Measurements from ENCODE around the gene KRTAP5-8.
"Not testable (repeated sequence)": the region's sequence is repeated elsewhere in the genome, so short reads cannot be mapped to it uniquely, and the experiment has no call there.

Gene KRTAP5-8

DNA sequence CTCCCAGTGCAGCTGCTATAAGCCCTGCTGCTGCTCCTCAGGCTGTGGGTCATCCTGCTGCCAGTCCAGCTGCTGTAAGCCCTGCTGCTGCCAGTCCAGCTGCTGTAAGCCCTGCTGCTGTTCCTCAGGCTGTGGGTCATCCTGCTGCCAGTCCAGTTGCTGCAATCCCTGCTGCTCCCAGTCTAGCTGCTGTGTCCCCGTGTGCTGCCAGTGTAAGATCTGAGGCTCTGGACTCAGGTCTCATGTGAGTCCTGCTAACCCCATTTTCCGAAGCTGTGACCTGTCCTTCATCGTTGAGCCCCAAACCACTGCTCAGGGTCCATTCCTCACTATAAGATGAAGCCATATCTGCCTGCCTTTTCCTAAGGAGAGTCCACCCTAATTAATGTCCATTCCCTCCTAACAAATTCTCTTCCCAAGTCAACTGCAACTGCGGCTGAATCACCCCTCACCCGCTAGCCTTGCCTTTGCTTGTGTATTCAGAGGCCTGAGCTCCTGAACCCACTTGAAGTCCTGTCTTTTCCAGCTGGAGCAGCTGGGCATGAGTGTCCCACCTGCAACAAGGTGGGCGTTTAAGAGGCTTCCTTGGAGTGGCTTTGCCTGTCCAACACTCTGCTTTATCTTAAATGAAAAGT is 10.1 kb upstream of the KRTAP5-8 start:
- TF ChIP-seq POLR2A (IDR thresholded peaks at IDR 0.05; ENCODE audit: low read length) (no peak), GATA1 (IDR thresholded peaks at IDR 0.05; ENCODE audit: low read depth, low read length) (no peak)
- DNase-seq, result no peak

DNA sequence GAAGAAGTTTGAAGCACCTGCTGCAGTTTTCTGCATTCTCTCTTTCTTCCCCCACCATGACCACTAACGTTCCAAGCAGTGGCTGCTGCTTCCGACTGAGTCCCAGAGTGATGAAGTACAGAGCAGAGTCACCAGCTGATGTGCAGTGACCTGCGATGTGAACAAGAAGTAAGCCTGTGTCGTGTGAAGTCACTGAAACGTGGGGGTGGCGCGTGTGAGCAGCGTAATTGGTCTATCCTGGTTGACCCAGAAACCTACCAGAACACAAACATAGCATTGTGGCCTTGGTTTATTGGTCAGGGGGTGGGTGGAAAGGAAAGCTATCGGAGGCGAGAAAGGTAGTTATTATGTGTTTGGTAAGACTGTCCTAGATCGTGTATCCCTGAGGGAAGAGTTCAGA is 7.2 kb upstream of the KRTAP5-8 start:
- DNase-seq, result no peak
- no peak for TF ChIP-seq GATA1 (IDR thresholded peaks at IDR 0.05; ENCODE audit: low read depth, low read length)
- no peak for TF ChIP-seq POLR2A (IDR thresholded peaks at IDR 0.05; ENCODE audit: low read length)

DNA sequence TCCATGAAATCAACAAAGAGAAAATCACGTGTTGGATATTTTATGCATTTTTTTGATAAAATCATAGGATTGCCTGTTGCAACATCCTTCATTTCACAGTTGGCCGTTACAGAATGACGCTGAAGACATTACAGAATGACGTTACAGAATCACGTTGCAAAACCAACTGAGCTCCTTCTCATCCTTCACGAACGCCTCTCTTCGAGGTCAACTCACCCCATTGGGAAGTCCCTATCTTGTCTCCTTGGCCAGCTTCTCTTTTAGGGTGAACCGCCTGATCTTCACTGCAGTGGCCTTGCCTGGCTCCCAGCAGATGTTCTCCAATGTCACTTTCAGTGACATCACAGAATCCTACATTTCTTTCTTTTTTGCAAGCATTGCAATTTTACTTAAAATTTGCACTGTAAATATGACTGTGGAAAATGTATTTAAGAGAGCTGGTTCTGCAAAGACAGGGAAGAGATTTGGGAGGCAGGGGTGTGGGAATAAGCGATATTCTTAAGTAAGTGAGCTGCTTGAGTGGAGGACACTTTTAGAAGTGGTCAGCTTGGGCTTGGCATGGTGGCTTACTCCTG is 5.7 kb upstream of the KRTAP5-8 start:
- TF ChIP-seq POLR2A (IDR thresholded peaks at IDR 0.05; ENCODE audit: low read length) (no peak), GATA1 (IDR thresholded peaks at IDR 0.05; ENCODE audit: low read depth, low read length) (no peak)
- DNase-seq, result no peak

DNA sequence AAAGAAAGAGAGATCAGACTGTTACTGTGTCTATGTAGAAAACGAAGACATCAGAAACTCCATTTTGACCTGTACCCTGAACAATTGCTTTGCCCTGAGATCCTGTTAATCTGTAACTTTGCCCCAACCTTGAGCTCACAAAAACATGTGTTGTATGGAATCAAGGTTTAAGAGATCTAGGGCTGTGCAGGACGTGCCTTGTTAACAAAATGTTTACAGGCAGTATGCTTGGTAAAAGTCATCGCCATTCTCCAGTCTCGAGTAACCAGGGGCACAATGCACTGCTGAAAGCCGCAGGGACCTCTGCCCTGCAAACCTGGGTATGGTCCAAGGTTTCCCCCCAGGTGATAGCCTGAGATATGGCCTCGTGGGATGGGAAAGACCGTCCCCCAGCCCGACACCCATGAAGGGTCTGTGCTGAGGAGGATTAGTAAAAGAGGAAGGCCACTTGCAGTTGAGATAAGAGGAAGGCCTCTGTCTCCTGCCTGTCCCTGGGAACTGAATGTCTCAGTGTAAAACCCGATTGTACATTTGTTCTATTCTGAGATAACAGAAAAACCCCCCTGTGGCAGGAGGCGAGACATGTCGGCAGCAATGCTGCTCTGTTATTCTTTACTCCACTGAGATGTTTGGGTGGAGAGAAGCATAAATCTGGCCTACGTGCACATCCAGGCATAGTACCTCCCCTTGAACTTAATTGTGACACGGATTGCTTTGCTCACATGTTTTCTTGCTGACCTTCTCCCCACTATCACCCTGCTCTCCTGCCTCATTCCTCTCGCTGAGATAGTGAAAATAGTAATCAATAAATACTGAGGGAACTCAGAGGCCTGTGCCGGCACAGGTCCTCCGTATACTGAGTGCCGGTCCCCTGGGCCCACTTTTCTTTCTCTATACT is 2.9 kb upstream of the KRTAP5-8 start:
- DNase-seq, result peak; percentile 7 to 63

DNA sequence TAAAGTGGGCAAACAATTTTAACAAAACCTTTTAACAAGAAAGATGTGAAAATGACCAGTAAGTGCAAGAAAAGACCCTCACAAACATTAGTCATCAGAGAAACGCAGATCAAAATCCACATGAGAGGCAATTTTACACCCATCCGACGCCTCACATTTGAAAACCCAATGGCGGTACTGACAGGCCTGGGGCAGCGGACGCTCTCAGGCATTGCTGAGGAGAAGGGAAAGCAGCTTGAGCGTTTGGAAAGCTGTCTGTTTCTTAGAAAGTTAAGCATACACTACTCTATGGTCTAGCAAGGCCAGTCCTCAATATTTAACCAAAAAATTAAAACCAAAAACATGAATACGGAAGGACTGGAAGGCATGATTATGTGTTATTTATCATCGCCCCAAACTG is 2.0 kb upstream of the KRTAP5-8 start:
- DNase-seq, result no peak
- no peak for TF ChIP-seq POLR2A (IDR thresholded peaks at IDR 0.05; ENCODE audit: low read length)
- no peak for TF ChIP-seq GATA1 (IDR thresholded peaks at IDR 0.05; ENCODE audit: low read depth, low read length)

DNA sequence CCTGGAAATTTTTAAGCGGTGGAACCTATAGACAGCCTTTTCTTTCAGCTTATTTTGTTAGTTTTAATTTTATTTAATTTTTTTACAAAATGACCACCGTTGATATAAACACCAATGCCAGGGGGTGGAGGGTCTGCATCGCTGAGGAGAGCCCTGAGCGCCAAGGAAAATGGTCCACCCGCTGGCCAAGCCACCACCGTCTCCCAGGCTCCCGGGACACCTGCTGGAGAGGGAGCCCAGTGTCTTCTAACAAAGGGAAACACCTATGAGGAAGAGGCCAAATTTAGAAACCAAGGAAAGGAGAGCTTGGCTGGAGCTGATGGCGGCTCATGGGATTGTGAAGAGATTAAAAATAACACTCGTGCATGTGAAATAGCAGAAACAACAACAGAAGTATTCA is 288 bp upstream of the KRTAP5-8 start:
- DNase-seq, result no peak

DNA sequence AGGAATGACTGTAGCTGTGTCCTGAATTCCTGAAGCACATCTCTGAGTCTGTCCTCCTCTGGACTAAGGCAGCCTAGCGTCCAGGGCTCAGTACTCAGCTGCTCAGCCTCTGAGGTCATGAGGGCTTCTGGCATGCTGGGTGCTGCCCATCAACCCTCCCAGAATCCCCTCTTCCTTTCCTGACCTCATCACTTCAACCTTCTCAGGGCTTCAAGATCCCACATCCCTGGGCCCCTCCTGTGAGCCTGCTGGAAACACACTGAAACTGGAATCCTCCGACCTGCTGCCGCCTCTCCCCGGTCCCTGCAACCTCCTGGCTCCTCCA is 803 bp downstream of the KRTAP5-8 start:
- DNase-seq, result no peak
- no peak for TF ChIP-seq GATA1 (IDR thresholded peaks at IDR 0.05; ENCODE audit: low read depth, low read length)

More for the DNA sequence above, 288 bp upstream of the KRTAP5-8 start:
- no peak for TF ChIP-seq GATA1 (IDR thresholded peaks at IDR 0.05; ENCODE audit: low read depth, low read length)
- TF ChIP-seq POLR2A (IDR thresholded peaks at IDR 0.05; ENCODE audit: low read length), result no peak

DNA sequence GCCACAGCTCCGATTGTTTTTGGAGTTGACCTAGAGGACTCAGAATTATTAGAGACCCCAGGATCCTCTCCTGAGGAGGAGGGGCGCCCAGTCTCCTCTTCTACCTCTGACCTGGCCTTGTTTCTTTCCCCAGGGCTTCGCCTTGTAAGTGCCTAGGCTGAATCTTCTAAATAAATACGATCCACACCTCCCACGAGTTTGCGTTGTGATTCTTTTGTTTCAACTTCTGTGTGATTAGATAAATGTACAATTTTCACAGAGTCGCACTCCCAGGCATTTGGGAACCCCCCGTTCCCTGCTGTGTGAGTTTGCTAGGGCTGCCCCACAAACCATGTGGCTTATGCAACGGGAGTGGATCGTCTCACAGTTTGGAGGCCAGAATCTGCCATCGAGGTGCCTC is 1.2 kb downstream of the KRTAP5-8 start:
- TF ChIP-seq POLR2A (IDR thresholded peaks at IDR 0.05; ENCODE audit: low read length), result no peak
- no peak for TF ChIP-seq GATA1 (IDR thresholded peaks at IDR 0.05; ENCODE audit: low read depth, low read length)
- no peak for DNase-seq

DNA sequence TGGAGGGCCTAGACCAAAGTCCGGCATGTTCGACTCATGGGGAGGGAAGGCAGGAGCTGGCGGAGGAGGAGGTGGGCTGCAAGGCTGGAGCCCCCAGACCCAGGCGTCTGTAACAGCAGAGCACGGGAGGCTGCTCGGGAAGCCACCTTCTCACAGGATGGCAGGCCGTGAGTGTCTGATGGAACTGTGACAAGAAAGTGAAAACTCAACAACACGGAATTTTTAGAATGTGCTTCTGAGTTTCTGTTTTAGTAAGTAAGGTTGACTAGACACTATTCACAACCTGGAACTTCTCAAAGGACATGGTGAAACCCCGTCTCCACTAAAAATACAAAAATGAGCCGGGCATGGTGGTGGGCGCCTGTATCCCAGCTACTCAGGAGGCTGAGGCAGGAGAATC is 2.1 kb downstream of the KRTAP5-8 start:
- DNase-seq, result not testable (repeated sequence)

DNA sequence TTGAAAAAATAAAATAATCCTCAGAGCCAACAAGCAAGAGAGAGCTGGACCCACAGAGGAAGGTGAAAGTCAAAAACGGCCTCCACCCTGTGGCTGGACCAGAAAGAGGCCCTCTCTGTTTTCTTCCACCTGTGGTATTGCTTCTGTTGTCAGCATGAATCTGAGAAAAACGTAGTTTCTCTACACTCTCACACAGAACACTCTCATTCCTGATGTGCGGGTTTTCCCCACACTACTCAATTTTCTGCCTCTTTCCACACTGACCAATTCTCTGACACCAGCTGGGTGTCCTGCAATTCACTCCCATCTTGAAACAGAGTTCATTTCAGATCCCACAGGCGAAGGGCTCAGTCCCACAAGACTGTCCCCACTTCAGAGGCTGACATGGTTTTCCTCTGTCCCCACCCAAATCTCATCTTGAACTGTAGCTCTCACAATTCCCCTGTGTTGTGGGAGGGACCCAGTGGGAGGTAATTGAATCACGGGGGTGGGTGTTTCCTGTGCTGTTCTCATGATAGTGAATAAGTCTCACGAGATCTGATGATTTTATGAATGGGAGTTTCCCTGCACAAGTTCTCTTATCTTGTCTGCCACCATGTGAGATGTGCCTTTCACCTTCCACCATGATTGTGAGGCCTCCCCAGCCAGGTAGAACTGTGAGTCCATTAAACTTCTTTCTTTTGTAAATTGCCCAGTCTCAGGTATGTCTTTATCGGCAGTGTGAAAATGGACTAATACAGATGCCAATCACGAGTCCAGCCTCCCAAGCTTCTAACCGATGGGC is 2.9 kb downstream of the KRTAP5-8 start:
- DNase-seq, result not testable (repeated sequence)

DNA sequence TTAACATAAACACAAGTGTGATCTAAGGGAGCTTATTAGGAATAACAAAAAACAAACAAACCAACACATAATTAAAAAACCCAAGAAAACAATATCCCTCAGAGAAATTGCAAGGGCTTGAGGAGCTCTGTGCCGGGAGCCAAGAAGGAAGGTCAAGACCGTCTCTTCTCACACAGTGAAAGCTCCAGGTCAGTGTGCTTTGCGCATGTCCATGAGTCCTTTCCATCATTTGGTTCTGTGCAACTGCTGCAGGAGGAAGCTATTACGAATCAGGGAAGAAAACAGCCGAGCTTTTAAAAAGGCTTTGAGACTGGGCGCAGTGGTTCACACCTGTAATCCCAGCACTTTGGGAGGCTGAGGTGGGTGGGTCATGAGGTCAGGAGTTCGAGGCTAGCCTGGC is 4.6 kb downstream of the KRTAP5-8 start:
- no peak for TF ChIP-seq GATA1 (IDR thresholded peaks at IDR 0.05; ENCODE audit: low read depth, low read length)
- no peak for TF ChIP-seq POLR2A (IDR thresholded peaks at IDR 0.05; ENCODE audit: low read length)
- no peak for DNase-seq

DNA sequence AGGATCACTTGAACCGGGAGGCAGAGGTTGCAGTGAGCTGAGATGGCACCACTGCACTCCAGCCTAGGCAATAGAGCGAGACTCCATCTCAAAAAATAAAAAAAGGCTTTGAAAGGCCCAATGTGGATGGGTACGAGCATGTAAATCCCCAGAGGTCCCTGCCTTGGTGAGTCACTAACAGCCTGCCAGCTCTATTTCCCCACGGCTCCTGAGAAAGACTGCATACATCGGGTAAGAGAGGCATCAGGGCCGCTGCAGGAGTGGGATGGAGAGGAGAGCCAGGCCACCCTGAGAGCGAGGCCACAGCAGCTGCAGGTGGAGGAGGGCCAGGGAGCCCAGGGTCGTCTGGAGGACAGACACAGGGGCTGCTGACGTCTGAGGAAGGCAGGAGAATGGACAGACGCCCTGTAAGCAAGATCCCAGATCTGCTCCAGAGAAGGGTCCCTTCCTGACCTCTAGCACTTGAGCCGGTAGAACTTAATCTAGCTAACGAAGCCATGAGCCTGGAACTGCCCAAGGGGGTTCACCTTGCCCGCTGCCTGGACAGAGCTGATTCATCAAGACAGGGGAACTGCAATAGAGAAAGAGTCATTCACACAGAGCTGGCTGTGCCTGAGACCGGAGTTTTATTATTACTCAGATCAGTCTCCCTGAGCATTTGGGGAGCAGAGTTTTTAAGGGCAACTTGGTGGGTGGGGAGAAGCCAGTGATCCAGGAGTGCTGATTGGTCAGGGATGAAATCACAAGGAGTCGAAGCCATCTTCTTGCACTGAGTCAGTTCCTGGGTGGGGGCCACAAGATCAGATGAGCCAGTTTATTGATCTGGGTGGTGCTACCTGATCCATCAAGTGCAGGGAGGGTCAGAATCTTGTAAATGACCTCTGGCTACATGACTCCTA is 5.3 kb downstream of the KRTAP5-8 start:
- no peak for DNase-seq
- no peak for TF ChIP-seq GATA1 (IDR thresholded peaks at IDR 0.05; ENCODE audit: low read depth, low read length)
- TF ChIP-seq POLR2A (IDR thresholded peaks at IDR 0.05; ENCODE audit: low read length), result no peak

DNA sequence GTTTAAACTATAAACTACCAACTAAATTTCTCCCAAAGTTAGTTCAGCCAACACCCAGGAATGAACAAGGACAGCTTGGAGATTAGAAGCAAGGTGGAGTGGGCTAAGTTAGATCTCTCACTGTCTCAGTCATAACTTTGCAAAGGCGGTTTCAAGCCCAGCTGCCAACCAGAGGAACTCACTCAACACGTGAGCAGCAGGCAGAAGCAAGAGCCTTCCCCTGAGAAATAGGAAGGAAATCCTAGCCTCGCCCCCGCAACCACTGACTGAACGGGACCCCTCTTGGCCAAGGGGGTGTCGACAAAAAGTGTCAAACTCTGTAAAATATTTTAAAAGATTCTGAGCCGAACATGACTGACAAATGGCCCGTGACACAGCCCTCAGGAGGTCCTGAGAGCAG is 6.0 kb downstream of the KRTAP5-8 start:
- DNase-seq, result no peak
- TF ChIP-seq POLR2A (IDR thresholded peaks at IDR 0.05; ENCODE audit: low read length), result no peak
- TF ChIP-seq GATA1 (IDR thresholded peaks at IDR 0.05; ENCODE audit: low read depth, low read length), result no peak
